UCSD-AML1 (cell line): ENCODE results near the gene SH2B2.

Experiments used
- DNase-seq: peaks from one replicate; lab custom pipeline; 2025; ENCODE audit not compliant: unreplicated experiment; lab: John Stamatoyannopoulos, UW

The SH2B2 gene

GRCh38 chr7:102286237-102287110, at the start of gene SH2B2:
Gene SH2B2, plus strand, starts transcription at chr7:102286868. Its CDS starts 13,683 bp downstream, at chr7:102300551.
- peak; percentile 44 for DNase-seq

GRCh38 chr7:102239206-102239820, 47.4 kb upstream of the SH2B2 start:
- no peak for DNase-seq

GRCh38 chr7:102241431-102241830, 45.2 kb upstream of the SH2B2 start:
- no peak for DNase-seq

- no peak for DNase-seq
These were observed 42.1 kb upstream of the SH2B2 start for GRCh38 chr7:102244601-102245000.

- DNase-seq, result no peak
These were observed 38.6 kb upstream of the SH2B2 start for GRCh38 chr7:102248081-102248455.

GRCh38 chr7:102248456-102249395, 37.9 kb upstream of the SH2B2 start:
- no peak for DNase-seq

- no peak for DNase-seq
These were observed 34.9 kb upstream of the SH2B2 start for GRCh38 chr7:102251531-102252365.

- no peak for DNase-seq
These were observed 34.2 kb upstream of the SH2B2 start for GRCh38 chr7:102252366-102252982.

GRCh38 chr7:102253066-102253972, 33.3 kb upstream of the SH2B2 start:
- DNase-seq, result no peak

GRCh38 chr7:102253973-102254370, 32.7 kb upstream of the SH2B2 start:
- DNase-seq, result no peak

- DNase-seq, result no peak
These were observed 32.1 kb upstream of the SH2B2 start for GRCh38 chr7:102254521-102254920.

GRCh38 chr7:102255501-102255900, 31.2 kb upstream of the SH2B2 start:
- no peak for DNase-seq

GRCh38 chr7:102255916-102256315, 30.8 kb upstream of the SH2B2 start:
- no peak for DNase-seq

- DNase-seq, result no peak
These were observed 28.5 kb upstream of the SH2B2 start for GRCh38 chr7:102258073-102258748.

- no peak for DNase-seq
These were observed 27.9 kb upstream of the SH2B2 start for GRCh38 chr7:102258749-102259107.

- no peak for DNase-seq
These were observed 25.8 kb upstream of the SH2B2 start for GRCh38 chr7:102260856-102261255.

- DNase-seq, result no peak
These were observed 25.2 kb upstream of the SH2B2 start for GRCh38 chr7:102261451-102261850.

GRCh38 chr7:102262546-102262945, 24.1 kb upstream of the SH2B2 start:
- DNase-seq, result no peak
